Measurements from ENCODE around the gene ACAT2. TPM values are rescaled to one million over a fixed set of nuclear protein-coding genes. Genes with fewer than 3 reads are reported as not detected.

The ACAT2 gene
- total and polyA plus RNA-seq, 2 donors (not counting 1 experiment from before 2014, with no cell fraction given), result 6.5 to 31.1 TPM

GRCh38 chr6:159751448-159751847 lies 10.4 kb upstream of the ACAT2 start:
- Histone ChIP-seq H4K20me1 (ENCODE audit: control insufficient read depth, insufficient read depth, low read length, poor library complexity, severe bottlenecking) (no peaks in the 10 kb centered on the region), H3K27me3 (replicated peaks in 1 of 4; ENCODE audit: control extremely low read depth in 1 of 4, control insufficient read depth in 3 of 4, insufficient read depth in 4 of 4, low read length in 3 of 4) (no peaks in the 10 kb centered on the region), H2AFZ (ENCODE audit: insufficient read depth, low read depth, low read length, poor library complexity, severe bottlenecking) (no peak overlapping the region), H3K27ac (ENCODE audit: low read length in 2 of 2) (no peak overlapping the region), H3K4me3 (ENCODE audit: control extremely low read depth in 1 of 5, extremely low read depth in 1 of 5, insufficient read depth in 1 of 5, low read depth in 2 of 5, low read length in 4 of 5) (no peak overlapping the region), H3K9ac (ENCODE audit: low read length) (no peak overlapping the region), H3K36me3 (replicated peaks in 1 of 2; ENCODE audit: control extremely low read depth in 1 of 2, control insufficient read depth in 1 of 2, extremely low read depth in 1 of 2, insufficient read depth in 2 of 2, low read length in 1 of 2) (peaks cover 23 to 70% of the 10 kb centered on the region in 2 experiments), H3K79me2 (ENCODE audit: control insufficient read depth, insufficient read depth, low read length) (peaks cover 3% of the 10 kb centered on the region), H3K9me3 (ENCODE audit: control extremely low read depth in 1 of 3, control insufficient read depth in 2 of 3, insufficient read depth in 1 of 3, low read length in 2 of 3) (no peaks in the 10 kb centered on the region), H3K4me2 (replicated peaks; ENCODE audit: low read depth, low read length, poor library complexity, severe bottlenecking) (no peak overlapping the region), H3K4me1 (ENCODE audit: control insufficient read depth in 2 of 2, insufficient read depth in 2 of 2, low read length in 2 of 2) (no peaks in the 10 kb centered on the region)
- DNase-seq (no peak), ATAC-seq (ENCODE audit: low read depth) (no peak)
- CTCF ChIA-PET, result interaction anchor here (0.6 to 1.2 kb wide), 4 partner anchors 22 to 62 kb away, joined by 3 read pairs; no protein-coding TSS in a partner anchor
- WGBS (ENCODE audit: insufficient coverage), result no CpG with 5 or more reads among the region's 3 CpGs
- Mint-ChIP-seq H3K27me3 (no peaks in the 10 kb centered on the region), H3K27ac (no peak overlapping the region), H3K9me3 (ENCODE audit: insufficient read depth) (no peaks in the 10 kb centered on the region), H3K4me3 (no peak overlapping the region), H3K4me1 (no peaks in the 10 kb centered on the region)
- POLR2A ChIA-PET, result no interaction called here
- intact Hi-C loops (cut with micrococcal nuclease), result no loop called here
- TF ChIP-seq EZH2 (IDR thresholded peaks at IDR 0.05; ENCODE audit: borderline replicate concordance, insufficient read depth, low read depth, low read length, poor library complexity, severe bottlenecking) (no peak), CTCF (IDR thresholded peaks at IDR 0.05) (no peak)

- Histone ChIP-seq H3K4me1 (ENCODE audit: control insufficient read depth in 2 of 2, insufficient read depth in 2 of 2, low read length in 2 of 2) (no peaks in the 10 kb centered on the region), H3K9me3 (ENCODE audit: control extremely low read depth in 1 of 3, control insufficient read depth in 2 of 3, insufficient read depth in 1 of 3, low read length in 2 of 3) (no peaks in the 10 kb centered on the region), H3K27ac (ENCODE audit: low read length in 2 of 2) (no peak overlapping the region), H3K4me2 (replicated peaks; ENCODE audit: low read depth, low read length, poor library complexity, severe bottlenecking) (no peak overlapping the region), H3K79me2 (ENCODE audit: control insufficient read depth, insufficient read depth, low read length) (no peaks in the 10 kb centered on the region), H2AFZ (ENCODE audit: insufficient read depth, low read depth, low read length, poor library complexity, severe bottlenecking) (no peak overlapping the region), H3K9ac (ENCODE audit: low read length) (no peak overlapping the region), H3K27me3 (replicated peaks in 1 of 4; ENCODE audit: control extremely low read depth in 1 of 4, control insufficient read depth in 3 of 4, insufficient read depth in 4 of 4, low read length in 3 of 4) (no peaks in the 10 kb centered on the region), H3K36me3 (replicated peaks in 1 of 2; ENCODE audit: control extremely low read depth in 1 of 2, control insufficient read depth in 1 of 2, extremely low read depth in 1 of 2, insufficient read depth in 2 of 2, low read length in 1 of 2) (peaks cover 15 to 59% of the 10 kb centered on the region in 2 experiments), H3K4me3 (ENCODE audit: control extremely low read depth in 1 of 5, extremely low read depth in 1 of 5, insufficient read depth in 1 of 5, low read depth in 2 of 5, low read length in 4 of 5) (no peak overlapping the region), H4K20me1 (ENCODE audit: control insufficient read depth, insufficient read depth, low read length, poor library complexity, severe bottlenecking) (no peaks in the 10 kb centered on the region)
- no peaks in the 10 kb centered on the region for H3K27me3 Mint-ChIP-seq
- no peaks in the 10 kb centered on the region for H3K4me1 Mint-ChIP-seq
- 94% methylated on average over 3 of the region's 6 CpGs for WGBS (ENCODE audit: insufficient coverage)
- no peak overlapping the region for H3K4me3 Mint-ChIP-seq
- H3K27ac Mint-ChIP-seq, result no peak overlapping the region
- no peaks in the 10 kb centered on the region for H3K9me3 Mint-ChIP-seq (ENCODE audit: insufficient read depth)
- ATAC-seq (ENCODE audit: low read depth) (no peak), DNase-seq (no peak)
- ChIA-PET POLR2A (no interaction called here), CTCF (no interaction called here)
- intact Hi-C loops (cut with micrococcal nuclease), result no loop called here
- TF ChIP-seq CTCF (IDR thresholded peaks at IDR 0.05) (no peak), EZH2 (IDR thresholded peaks at IDR 0.05; ENCODE audit: borderline replicate concordance, insufficient read depth, low read depth, low read length, poor library complexity, severe bottlenecking) (no peak)
Measured at GRCh38 chr6:159753081-159753872, 8.6 kb upstream of the ACAT2 start.
